RKO (cell line): Measurements from ENCODE around the gene DHPS.
A peak's percentile ranks its signal among the peaks of the same experiment; 100 is the strongest.

Source experiments
- DNase-seq: peaks from one replicate; pipeline ENCODE4 v3.0.0-alpha.2; 2016; ENCODE audit warnings: low spot score

DHPS gene

GRCh38 chr19:12675399-12675798 is 6.3 kb downstream of the DHPS start:
- DNase-seq: no peak

- DNase-seq: no peak
Observed at GRCh38 chr19:12672744-12673143, 8.9 kb downstream of the DHPS start.

GRCh38 chr19:12670159-12670928 is 11.3 kb downstream of the DHPS start:
- peak; percentile 51 for DNase-seq

- peak; percentile 88 for DNase-seq
Observed at GRCh38 chr19:12669270-12670158, 12.2 kb downstream of the DHPS start.

- DNase-seq: peak; percentile 82
Observed at GRCh38 chr19:12668932-12669269, 12.8 kb downstream of the DHPS start.

DNA sequence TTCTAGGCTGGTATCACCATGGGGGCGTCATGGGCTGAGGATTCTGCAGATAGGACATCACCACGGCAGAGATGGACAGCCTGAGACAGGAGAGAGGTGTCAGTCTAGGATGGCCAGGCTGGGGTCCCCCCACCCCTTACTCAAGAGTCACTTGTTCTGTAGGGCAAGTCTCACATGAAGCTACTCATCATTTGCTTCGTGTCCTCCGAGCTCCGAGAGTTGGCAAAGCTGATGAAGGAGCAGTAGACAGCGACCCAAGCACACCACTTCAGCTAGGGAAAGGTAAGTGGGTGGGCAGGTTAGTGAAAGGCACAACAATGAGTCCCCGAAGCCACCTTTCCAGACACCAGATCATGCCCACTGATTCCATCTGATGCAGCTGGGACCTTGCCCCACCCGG is 13.3 kb downstream of the DHPS start:
- DNase-seq: no peak

DNA sequence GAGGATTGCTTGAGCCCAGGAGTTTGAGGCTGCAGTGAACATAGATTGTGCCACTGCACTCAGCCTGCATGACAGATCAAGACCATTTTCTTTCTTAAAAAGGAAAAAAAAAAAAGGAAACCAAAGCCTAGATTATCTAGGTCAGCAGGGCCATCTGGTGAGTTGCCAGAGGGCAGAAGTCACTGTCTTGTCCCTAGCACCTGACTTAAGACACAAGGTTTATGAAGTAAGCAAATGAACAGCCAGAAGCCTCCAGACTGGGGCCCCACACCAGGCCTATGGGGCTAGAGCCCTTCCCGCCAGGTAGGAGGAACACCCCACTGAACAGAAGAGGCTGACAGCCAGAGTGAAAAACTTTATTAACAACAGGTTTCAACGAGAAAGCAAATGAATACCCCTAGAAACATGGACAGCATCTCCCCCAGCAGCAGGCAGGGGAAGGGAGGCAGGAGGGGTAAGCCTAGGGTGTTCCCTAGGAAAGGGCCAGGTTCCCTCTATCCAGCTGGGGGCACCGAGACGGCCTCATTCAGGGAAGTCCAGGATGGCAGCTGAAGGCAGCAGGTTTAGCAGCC is 13.9 kb downstream of the DHPS start:
- DNase-seq: no peak

- peak; percentile 76 for DNase-seq
Observed at GRCh38 chr19:12666265-12667048, 15.2 kb downstream of the DHPS start, which contains the start of the genes MAN2B1 and WDR83. Gene MAN2B1 (minus strand): TSS chr19:12666742. CDS start chr19:12666701, 41 bp downstream. Gene WDR83 (plus strand): TSS chr19:12666807. CDS start chr19:12669791, 2,984 bp downstream.

DNA sequence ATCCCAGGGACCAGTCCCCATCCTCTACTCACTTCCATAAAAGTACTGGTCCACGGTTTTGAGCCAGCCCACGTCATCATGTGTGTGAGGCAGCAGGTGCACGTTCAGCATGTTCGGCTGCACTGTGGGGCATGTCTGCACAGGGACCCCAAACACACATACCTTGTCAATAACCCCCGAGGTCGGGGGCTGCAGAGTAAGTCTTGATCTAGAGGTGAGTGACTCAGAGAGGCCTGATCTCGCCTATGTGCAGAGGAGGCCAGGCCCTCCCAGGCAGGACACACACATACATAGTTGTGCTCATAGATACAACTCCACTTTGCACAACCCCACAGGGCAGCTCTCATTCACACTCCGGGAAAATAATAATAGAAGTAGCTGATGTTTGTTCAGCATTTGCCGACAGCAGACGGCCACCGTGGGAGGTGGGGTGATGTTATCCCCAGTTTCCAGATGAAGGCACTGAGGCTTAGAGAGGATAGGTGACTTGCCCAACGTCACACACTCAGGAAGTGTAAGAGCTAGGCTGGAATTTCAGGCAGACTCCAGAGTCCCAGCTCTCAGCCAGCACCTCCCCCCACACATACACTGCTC is 15.9 kb downstream of the DHPS start:
- DNase-seq: peak; percentile 45

- DNase-seq: no peak
Observed at GRCh38 chr19:12665281-12665573, 16.5 kb downstream of the DHPS start.

DNA sequence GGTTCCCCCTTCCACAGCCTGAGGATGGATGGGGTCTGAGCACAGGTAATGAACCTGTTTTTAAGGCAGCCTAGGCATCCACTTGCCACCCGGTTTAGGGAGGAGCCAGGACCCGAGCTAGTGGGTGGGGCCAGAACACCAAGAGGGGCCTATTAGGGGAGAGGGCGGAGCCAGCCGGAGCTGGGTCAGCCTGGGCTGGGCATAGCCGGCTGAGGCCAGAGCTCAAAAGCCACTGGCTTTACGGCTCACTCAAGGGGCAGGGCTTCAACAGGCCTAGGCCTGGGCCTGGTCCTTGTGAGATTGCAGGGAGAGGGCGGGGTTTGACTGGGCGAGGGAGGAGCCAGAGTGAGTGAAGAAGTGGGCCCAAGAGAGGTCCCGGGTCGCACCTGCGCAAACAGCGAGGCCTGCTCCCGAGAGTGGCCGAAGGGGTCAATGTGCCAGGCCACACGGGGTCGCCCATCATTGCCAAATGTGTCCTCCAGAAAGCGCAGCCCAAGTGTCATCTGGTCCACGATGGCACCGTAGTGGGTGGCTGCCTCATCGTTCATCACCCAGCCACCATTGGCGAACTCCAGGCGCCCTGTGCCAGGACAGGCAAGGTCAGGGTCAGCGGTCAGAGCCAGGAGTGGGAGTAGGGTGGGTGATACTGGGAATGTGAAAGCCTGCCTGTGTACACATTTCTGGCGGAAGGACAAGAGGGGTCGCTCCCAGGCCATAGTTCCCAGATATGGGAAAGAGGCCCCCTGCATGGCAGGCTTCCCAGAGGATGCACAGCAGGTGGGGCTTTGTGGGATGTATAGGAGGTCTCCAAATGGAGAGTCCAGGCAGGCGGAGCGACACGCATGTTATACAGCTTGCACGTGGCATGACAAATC is 17.0 kb downstream of the DHPS start:
- DNase-seq: peak; percentile 65

- no peak for DNase-seq
Observed at GRCh38 chr19:12660980-12661379, 20.7 kb downstream of the DHPS start.

- DNase-seq: no peak
Observed at GRCh38 chr19:12657966-12658365, 23.7 kb downstream of the DHPS start.

- DNase-seq: no peak
Observed at GRCh38 chr19:12656899-12657571, 24.6 kb downstream of the DHPS start.

DNA sequence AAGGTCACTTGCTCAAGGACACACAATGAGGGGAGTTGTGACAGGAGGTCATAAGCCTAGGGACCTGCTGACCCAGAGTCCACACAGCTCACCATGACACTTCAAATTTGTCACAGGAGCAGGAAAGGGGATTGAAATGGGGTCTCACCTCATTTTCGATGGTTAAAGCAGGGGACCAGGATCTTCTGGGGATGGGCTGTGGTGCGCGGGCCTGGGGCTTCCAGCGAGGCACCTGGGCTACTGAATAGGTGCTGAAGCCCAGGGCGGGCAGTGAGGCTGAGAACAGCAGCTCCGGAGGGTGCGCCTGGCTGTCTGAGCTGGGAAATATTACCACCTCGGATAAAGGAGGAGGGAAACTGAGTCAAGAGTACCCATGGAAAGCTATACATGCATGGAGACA is 26.1 kb downstream of the DHPS start:
- no peak for DNase-seq

GRCh38 chr19:12652219-12652618 is 29.5 kb downstream of the DHPS start:
- no peak for DNase-seq

GRCh38 chr19:12649941-12650340 is 31.7 kb downstream of the DHPS start:
- no peak for DNase-seq

- no peak for DNase-seq
Observed at GRCh38 chr19:12648088-12648487, 33.6 kb downstream of the DHPS start.

DNA sequence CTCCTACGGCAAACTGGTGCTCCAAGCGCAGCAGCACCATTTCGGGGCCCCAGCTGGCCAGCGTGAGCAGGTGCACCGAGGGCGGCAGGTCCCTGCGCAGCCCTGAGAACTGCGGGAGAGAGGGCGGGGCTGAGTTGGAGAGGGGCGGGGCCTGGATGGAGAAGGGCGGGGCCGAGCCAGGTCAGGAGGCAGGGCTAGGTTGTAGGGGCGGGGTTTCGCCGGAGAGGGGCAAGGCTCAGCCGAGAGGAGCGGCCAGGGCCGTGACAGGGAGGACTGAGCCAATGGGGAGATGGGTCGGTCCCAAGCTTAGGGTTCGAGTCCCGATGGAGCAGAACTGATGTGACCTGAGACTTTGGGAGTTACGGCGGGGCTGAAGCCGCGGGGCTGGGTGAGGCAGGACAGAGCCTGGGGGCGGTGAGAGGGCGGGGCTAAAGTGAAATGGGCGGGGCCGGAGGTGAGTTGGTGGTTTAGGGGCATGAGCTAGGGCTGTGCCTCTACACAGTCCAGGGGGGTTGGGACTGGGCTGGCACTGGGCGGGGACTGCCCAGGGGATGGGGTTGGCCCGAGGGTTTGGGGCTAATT is 34.1 kb downstream of the DHPS start:
- no peak for DNase-seq

DNA sequence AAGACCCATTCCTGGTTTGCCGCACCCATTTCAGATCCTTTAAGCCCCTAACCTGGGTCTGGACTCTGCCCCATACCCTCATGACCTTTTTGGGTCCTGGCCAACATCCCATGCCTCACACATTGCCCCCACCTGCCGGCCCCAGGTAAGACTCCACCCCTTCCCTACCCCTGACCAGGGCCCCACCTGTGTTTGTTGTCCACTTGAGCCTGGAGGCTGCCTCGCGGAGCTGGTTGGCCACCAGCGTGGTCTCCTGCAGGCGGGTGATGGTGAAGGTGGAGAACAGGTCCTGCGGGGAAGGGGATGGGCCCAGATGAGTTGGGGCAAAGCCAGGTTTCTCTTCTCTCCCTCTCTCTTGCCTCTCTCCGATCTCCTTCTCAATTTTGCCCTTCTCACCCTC is 34.6 kb downstream of the DHPS start:
- no peak for DNase-seq
